Small intestine (tissue), 7 donors: ENCODE data around the gene HDAC2. TPM values are rescaled to one million over a fixed set of nuclear protein-coding genes. Genes with fewer than 3 reads are reported as not detected.

Experiments used
- DNase-seq, 2 donors: peaks; one replicate each; pipeline versions ENCODE4 v3.0.0 to v3.0.0-alpha.2; 2013
- FAIRE-seq: peaks from 2 replicates; lab custom pipeline; 2012; peaks lifted over from hg19 to GRCh38; lab: Jason Lieb, UNC
- H3K27ac ChIP-seq, 3 donors: one replicate each; pipeline ENCODE4 v1.5.1; 2013; ENCODE audit warnings: low read length in 2 of 3, mild to moderate bottlenecking in 2 of 3, control low read depth in 1 of 3, inconsistent platforms in 1 of 3, low read depth in 1 of 3, moderate library complexity in 1 of 3
- H3K27me3 ChIP-seq, 3 donors: one replicate each; pipeline ENCODE4 v1.6.1; 2013; ENCODE audit warnings: low read length in 3 of 3, inconsistent platforms in 1 of 3; ENCODE audit not compliant: control insufficient read depth in 3 of 3, insufficient read depth in 3 of 3
- H3K36me3 ChIP-seq, 3 donors: one replicate each; pipeline ENCODE4 v1.6.1; 2013; ENCODE audit warnings: low read length in 3 of 3, inconsistent platforms in 1 of 3, low read depth in 1 of 3, mild to moderate bottlenecking in 1 of 3, moderate library complexity in 1 of 3; ENCODE audit not compliant: control insufficient read depth in 3 of 3, insufficient read depth in 2 of 3
- H3K4me1 ChIP-seq, 3 donors: one replicate each; pipeline ENCODE4 v1.6.1; 2013; ENCODE audit warnings: low read length in 2 of 3, inconsistent platforms in 1 of 3, low read depth in 1 of 3, mild to moderate bottlenecking in 1 of 3, moderate library complexity in 1 of 3; ENCODE audit not compliant: control insufficient read depth in 3 of 3, insufficient read depth in 2 of 3
- H3K4me3 ChIP-seq, 3 donors: one replicate each; pipeline ENCODE4 v1.5.1; 2013; ENCODE audit warnings: low read length in 3 of 3, control low read depth in 1 of 3, inconsistent platforms in 1 of 3, low read depth in 1 of 3, mild to moderate bottlenecking in 1 of 3, moderate library complexity in 1 of 3
- H3K9me3 ChIP-seq, 2 donors: one replicate each; pipeline ENCODE4 v1.6.1; 2013; ENCODE audit warnings: low read depth in 1 of 2, low read length in 1 of 2; ENCODE audit not compliant: control insufficient read depth in 2 of 2, insufficient read depth in 1 of 2
- WGBS, 3 donors: extraction: QIAGEN DNeasy Blood & Tissue Kit; methylation state at CpG; one replicate each; pipeline ENCODE4 v1.1.7; 2013; 5-methylcytosine and 5-hydroxymethylcytosine counted together
- polyA plus RNA-seq, 4 donors: library from polyadenylated mRNA; stranded (reverse) in 3 of 4; unstranded in 1 of 4; fragments of 200-250 nt in 3 of 4; fragments of 120-200 nt in 1 of 4; gene quantifications; one replicate each; pipeline versions ENCODE4 v1.2.1 to v1.2.3, GENCODE V29; 2013
- donor health status: healthy with polysubstance abuse.
- donor health status: control.
- donor health status: control.
- donor health status: Bipolar disorder and iron deficiency.
- donor health status: healthy.

The HDAC2 gene
- polyA plus RNA-seq, 4 donors, result 42.7 to 119 (median 69.3) TPM

DNA sequence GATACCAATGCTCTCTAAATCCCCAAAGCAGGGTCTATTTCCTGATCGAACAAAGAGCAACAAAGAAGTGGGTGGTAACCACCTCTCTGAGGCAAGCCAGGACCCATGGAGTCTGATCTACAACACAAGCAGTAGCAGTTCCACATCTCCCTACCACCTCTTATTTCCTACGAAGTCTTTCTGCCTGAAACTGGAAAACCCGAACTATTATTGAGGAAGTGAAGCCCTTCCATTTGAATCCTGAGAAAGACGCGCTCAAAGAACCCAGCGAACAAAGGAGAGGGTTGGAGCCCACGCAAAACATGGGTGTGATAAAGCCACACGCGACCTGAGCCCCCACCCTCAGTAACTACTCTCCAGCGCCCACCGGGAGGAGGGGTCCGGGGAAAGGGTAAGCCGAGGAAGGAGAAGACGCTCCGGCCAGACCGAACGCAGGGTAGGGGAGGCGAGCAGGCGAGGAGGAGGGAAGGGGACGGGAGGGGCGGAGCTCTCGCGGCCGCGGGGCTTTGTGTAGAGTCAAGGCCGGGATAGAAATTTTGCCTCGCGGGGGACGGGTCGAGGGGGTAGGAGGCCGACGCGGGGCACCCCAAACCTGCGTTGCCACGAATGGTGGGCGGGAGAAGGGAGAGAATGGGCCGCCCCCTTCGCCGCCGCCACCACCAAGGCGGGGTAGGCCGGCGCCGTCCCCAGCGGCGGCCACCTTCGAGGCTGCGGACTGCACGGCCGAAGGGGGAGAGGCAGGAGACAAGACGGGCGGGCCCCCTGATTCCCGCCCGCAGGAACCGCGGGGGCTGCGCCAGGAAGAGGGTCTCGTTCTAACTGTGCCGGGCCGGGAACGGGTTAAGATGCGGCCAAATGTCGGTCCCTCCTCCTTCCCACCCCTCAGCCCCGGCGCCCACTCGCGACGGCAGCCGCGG lies 802 bp downstream of the HDAC2 start:
- FAIRE-seq, result no peak
- 0 to 1% (median 1%) methylated on average over 61 to 70 of the region's 70 CpGs for WGBS, 3 donors
- Histone ChIP-seq H3K27me3 (no peaks in the 10 kb centered on the region), H3K27ac (peak overlapping the region; percentile 90 to 98 (median 96)), H3K4me3 (peak overlapping the region; percentile 97 to 99 (median 99)), H3K9me3 (no peaks in the 10 kb centered on the region), H3K4me1 (peaks cover 3 to 5% (median 4%) of the 10 kb centered on the region in 3 donors), H3K36me3 (no peaks in the 10 kb centered on the region)
- DNase-seq, result peak; percentile 70 to 84

DNA sequence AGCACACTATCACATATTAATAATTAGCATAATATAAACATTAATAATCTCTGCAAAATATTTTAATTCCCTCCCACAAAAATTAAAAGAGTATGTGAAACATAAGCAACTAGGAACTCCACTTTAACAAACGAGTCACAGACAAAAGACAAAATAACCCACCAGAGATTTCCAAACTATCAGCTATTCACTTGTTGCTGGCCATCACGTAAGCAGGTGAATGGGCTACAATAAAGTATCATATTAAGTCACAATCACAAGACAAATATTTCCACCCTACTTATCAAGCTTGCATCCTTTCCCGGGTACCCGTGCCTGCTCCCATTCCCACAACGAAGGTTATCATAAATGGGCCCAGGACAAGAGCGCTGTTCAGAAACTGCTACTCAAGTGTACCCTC lies 2.5 kb downstream of the HDAC2 start:
- no peaks in the 10 kb centered on the region for H3K9me3 ChIP-seq
- no peaks in the 10 kb centered on the region for H3K27me3 ChIP-seq
- 15 to 48% (median 29%) methylated on average over 6 of the region's 6 CpGs for WGBS, 3 donors
- H3K27ac ChIP-seq, result no peak overlapping the region
- peaks cover 3 to 5% (median 4%) of the 10 kb centered on the region in 3 donors for H3K4me1 ChIP-seq
- DNase-seq (peak in 1 of 2 donors; percentile 14), FAIRE-seq (no peak)
- H3K4me3 ChIP-seq, result peak overlapping the region in 2 of 3 donors; percentile 2 to 8
- H3K36me3 ChIP-seq, result no peaks in the 10 kb centered on the region

DNA sequence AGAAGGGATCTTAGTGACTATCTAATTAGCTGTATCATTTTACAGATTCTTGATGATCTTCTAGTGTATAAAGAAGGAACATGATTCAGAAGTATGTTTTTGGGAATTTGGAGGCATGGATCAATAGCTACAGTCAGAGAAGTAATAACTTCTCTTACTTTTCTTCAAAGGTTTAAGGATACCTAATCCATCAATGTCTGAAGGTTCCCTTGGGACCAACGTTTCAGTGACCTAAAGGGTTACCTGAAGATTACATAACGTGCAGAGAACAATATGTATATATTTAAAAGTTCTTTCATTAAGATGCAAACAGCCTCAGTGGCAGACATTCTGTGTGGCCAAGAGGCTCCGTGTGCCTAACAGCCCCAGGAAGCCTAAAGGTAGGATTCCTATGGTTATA lies 3.2 kb downstream of the HDAC2 start:
- no peak for DNase-seq
- H3K36me3 ChIP-seq, result no peaks in the 10 kb centered on the region
- H3K27me3 ChIP-seq, result no peaks in the 10 kb centered on the region
- FAIRE-seq, result no peak
- no peak overlapping the region for H3K27ac ChIP-seq
- 19 to 47% (median 35%) methylated on average over 3 of the region's 3 CpGs for WGBS, 3 donors
- H3K9me3 ChIP-seq, result no peaks in the 10 kb centered on the region
- no peak overlapping the region for H3K4me3 ChIP-seq
- H3K4me1 ChIP-seq, result peaks cover 3 to 5% (median 4%) of the 10 kb centered on the region in 3 donors

DNA sequence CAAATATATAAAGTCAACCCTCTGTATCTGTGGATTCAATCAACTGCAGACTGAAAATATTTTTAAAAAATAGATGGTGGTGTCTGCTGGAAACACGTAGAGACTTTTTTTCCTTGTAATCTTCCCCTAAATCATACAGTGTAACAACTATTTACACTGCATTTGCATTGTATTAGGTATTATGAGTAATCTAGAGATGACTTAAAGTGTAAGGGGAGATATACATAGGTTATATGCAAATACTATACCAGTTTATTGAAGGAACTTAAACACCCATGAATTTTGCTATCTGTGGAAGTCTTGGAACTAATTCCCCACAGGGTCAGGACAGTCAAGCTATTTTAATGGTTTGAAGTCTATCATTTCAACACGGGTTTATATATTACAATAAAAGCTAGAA lies 10.2 kb downstream of the HDAC2 start:
- FAIRE-seq, result no peak
- Histone ChIP-seq H3K27ac (no peak overlapping the region), H3K27me3 (no peaks in the 10 kb centered on the region), H3K4me3 (no peak overlapping the region), H3K36me3 (peaks cover 0 to 5% (median 2%) of the 10 kb centered on the region in 3 donors), H3K9me3 (no peaks in the 10 kb centered on the region), H3K4me1 (no peaks in the 10 kb centered on the region)
- no peak for DNase-seq
- WGBS, 3 donors, result 47 to 55% (median 54%) methylated on average over 2 of the region's 2 CpGs

DNA sequence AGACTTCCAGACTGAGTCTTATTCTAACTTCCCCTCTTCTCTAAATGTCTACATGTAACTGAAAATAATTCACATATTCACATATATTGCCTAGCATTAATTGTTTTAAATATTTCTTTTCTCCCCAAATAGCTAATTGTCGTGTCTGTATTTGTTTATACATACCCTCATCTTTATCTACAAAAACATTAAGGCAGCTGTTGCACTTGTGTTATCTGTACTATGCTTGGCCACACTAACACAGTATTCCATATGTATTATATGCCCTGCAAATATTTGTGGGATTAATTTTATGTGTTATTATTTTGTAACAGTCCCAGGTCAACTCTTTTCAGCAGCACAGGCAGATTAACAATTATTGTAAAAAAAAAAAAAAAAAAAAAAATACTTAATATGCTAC lies 11.7 kb downstream of the HDAC2 start:
- Histone ChIP-seq H3K27ac (no peak overlapping the region), H3K36me3 (peaks cover 3 to 12% (median 6%) of the 10 kb centered on the region in 3 donors), H3K4me1 (no peaks in the 10 kb centered on the region), H3K9me3 (no peaks in the 10 kb centered on the region), H3K27me3 (no peaks in the 10 kb centered on the region), H3K4me3 (no peak overlapping the region)
- FAIRE-seq, result no peak
- WGBS, 3 donors, result 50 to 67% (median 61%) methylated on average over 1 of the region's 1 CpG
- no peak for DNase-seq

DNA sequence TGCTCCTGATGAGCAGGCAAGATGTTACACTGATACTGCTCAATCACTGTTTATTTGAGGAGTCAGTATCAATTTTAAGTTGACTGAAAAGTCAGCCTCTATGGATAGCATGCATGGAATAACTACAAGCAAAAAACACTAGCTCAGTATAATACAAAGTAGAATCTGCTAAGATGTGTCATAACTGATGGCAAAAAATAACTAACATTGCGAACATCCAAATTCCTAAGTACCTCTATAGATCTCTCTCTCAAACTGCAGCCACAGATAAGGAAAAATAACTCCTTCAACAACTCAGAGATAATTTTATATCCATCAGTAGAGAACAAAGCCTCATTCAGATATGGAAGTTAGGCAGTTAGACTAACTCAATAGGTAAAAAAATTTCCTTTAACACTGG lies 16.3 kb downstream of the HDAC2 start:
- Histone ChIP-seq H3K27me3 (no peaks in the 10 kb centered on the region), H3K4me3 (no peak overlapping the region), H3K9me3 (no peaks in the 10 kb centered on the region), H3K27ac (no peak overlapping the region), H3K4me1 (no peaks in the 10 kb centered on the region), H3K36me3 (peaks cover 3 to 24% (median 7%) of the 10 kb centered on the region in 3 donors)
- FAIRE-seq (no peak), DNase-seq (no peak)
- WGBS, 3 donors, result 93 to 98% (median 97%) methylated on average over 1 of the region's 1 CpG

DNA sequence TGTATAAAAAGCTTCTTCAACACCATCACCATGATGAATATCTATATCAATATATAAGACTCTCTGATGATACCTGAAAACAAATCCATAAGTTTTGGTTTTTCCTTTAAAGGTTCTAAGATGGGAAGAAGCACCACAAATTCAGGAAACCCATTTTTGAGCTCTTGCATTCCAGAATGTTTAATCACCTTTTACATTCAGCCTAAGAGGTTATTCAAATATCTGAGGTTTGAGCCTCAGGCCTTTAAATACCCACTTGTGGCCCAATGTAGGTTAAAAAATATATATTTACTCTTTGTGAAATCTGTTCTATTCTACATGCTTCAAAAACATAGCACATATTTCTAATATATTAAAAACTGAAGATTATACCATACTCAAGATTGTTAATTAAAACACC lies 17.6 kb downstream of the HDAC2 start:
- no peak for FAIRE-seq
- H3K36me3 ChIP-seq, result peaks cover 3 to 25% (median 7%) of the 10 kb centered on the region in 3 donors

DNA sequence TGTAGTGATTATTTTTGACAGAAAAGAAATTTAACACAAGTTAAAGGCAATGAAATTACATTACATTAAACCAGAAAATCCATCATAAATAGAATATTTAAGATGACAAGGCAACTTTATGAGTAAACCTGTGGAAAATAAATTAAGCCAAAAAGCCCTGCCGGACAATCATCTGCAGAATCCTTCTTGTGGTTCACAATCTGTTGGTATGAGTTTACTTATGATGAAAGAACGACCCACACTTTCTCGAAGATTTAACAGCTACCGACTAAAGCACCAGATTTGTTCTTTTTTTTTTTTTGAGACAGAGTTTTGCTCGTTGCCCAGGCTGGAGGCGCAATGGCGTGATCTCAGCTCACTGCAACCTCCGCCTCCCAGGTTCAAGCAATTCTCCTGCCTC lies 21.4 kb downstream of the HDAC2 start:
- DNase-seq (no peak), FAIRE-seq (no peak)
- Histone ChIP-seq H3K27ac (no peak overlapping the region), H3K4me1 (no peaks in the 10 kb centered on the region), H3K36me3 (peaks cover 3 to 17% (median 4%) of the 10 kb centered on the region in 3 donors), H3K9me3 (no peaks in the 10 kb centered on the region), H3K27me3 (no peaks in the 10 kb centered on the region), H3K4me3 (no peak overlapping the region)
- WGBS, 3 donors, result 87 to 97% (median 90%) methylated on average over 8 of the region's 8 CpGs

More for the DNA sequence above, 17.6 kb downstream of the HDAC2 start:
- Histone ChIP-seq H3K4me1 (no peaks in the 10 kb centered on the region), H3K9me3 (no peaks in the 10 kb centered on the region), H3K4me3 (no peak overlapping the region), H3K27ac (no peak overlapping the region), H3K27me3 (no peaks in the 10 kb centered on the region)
- no peak for DNase-seq
